Measurements from ENCODE around the gene ZFYVE28.

Gene ZFYVE28

DNA sequence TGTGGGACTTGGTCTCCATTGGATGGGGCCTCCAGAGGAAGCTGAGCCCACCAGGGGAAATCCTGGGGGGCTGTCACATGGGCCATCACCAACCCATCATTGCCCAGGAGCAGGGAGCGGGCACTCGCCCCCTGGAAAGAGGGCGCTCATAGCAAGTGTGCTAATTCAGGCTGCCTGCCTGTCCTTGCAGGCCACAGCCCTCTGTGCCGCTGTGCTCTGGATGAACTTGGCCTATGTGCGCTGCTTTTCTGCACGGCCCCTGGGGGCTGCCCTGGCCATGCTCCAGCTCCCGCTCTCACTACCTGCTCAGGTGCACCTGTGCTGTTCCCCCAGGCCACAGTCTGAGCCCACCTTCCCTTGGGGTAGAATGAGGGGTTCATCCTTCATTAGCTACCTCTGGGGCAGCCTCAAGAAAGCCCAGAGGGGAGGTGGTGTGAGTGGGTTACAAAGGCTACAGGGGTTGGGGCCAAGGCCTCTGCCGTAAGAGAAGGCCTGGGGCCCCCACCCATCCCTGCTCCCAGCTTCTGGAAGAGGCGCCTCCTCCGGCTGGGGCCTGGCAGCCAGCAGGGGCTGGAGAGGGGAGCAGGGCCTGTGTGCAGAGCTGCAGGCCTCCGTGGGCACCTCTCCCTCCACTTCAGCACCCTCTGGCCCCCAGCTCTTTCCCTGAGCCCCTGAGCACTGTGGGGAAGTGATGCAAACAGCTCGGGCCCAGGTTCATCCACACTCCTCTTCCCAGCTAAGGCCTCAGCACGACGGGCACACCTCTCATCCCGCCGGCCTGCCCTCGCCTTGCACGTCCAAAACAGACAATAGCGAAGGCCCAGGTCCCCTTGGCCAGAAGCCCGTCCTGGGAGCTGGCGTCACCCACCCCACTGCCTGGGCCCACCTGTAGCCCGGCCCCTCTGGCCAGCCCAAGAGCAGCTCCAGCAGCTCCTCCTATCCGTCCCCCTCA is 9.2 kb upstream of the ZFYVE28 start:
- no peak for DNase-seq

DNA sequence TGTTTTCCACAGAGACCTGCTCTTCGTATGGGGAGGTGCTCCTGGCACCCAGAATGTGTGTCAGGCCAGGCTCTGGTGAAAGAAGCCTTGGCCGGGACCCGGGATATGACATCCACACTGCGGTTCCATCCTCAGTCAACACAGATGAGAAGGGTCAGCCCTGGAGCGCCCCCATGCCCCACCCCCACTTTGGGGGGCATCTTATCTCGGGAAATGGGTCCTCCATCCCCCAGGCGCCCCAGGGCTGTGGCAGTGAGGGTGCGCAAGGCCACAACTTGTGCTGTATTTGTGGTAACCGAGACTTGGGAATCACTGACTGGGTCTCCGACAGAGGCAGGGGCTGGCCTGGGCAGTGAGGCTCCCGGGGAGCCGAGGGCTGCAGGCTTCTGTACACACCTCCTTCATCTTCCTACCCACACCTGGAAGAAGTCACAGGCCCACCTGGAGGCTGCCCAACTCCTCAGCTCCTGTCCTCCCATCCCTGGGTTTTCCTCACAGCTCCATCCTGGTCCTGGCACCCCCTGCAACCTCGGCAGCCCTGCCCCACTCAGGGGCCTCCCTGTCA is 8.3 kb upstream of the ZFYVE28 start:
- no peak for DNase-seq

DNA sequence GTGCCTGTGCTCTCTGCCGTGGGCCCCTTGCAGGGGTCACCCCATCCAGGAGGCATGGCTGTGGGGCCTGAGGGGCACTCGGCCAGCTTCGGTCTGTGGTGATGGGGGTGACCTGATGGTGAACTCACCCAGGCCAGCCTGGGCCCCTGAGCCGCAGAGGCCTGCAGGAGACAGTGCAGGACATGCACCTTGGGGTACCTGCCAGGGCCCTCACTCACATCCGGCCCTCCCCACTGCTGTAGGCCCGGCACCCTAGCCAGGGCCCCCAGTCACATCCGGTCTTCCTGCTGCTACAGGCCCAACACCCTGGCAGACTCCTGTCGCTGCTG is 7.6 kb upstream of the ZFYVE28 start:
- DNase-seq: no peak

DNA sequence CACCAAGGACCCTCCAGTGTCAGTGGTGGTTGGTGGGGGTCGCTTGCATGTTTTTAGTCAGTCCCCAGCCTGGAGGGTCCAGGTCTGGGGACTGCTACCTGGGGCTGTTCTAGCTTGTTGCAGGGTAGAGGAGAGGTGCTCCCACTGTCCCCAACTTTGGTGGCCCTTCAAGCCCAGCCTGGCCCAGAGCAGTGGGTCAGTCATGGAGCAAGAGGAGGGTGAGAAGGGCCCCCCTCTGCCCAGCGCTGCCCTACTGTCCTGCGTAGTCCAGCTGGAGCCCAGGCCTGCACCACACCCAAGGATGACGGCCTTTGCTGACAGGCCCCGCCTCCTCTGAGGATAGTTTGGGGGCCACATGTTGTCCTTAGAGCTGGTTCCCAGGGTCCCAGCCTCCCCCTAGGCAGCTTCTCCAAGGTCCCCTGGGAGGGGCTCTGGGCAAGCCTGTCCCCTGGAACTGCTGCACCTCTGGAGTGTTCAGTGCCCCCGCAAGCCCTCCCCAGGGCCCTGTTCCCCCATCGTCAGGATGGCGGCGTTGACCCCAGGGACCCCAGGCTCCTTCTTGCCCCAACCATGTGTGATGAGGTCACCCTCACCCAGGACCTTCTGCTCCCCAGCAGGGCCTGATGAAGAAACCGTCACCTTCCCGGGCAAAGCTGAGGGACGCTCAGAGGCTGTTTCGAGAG is 7.1 kb upstream of the ZFYVE28 start:
- DNase-seq: no peak

DNA sequence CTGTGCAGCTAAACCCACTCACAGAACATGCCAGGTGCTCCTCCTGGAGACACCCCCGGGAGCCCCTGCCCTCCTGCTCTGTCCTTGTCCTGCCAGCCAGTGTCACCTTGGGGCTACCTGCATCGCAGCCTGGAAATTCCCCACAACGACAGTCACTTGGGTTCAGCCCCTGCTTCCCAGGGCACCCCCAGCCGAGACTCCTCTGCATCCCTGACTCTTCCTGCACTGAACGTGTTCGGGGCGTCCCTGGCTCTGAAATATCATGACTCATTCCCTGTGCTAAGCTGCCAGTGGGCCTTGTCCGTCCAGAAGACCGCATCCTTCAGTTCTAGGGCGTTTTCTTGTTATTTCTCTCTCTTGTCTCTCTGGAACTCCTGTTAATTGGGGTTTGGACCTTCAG is 6.1 kb upstream of the ZFYVE28 start:
- no peak for DNase-seq

DNA sequence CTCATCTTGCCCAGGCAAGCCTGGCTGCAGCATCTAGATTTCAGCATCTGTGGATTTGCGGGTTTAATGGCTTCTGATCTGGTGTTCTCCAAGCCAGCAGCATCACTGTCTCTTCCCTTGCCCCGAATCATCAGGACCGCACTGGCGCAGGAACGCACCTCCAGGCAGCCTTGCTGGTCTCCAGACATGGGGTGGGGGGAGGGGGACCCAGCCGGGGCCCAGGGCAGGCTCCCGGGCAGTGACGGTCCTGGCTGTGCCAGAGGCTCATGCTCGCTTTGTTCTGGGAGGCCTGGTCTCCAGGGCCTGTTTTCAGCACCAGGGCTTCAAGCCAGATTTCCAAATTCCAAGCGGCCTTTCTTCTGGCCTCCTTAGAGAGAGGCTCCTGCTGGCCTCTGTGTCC is 5.2 kb upstream of the ZFYVE28 start:
- DNase-seq: no peak

DNA sequence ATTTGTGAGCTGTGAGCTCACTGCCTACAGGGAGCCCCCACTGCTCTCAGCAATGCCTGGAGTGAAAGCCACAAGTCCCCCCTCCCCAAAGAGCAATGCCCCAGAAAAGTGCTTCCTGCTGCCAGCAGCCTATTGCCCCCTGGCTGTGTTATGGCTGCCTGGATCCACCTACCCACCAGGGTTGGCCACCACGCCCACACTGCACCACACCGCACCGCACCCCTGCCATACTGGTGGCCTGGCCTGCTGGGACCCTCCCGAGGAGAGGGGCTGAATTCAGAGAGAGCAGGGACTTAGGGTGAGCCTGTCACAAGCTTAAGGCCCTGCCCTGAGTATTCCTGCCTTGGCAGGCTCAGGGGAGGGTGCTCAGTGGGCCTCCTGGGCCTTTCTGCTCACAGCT is 4.6 kb upstream of the ZFYVE28 start:
- no peak for DNase-seq

DNA sequence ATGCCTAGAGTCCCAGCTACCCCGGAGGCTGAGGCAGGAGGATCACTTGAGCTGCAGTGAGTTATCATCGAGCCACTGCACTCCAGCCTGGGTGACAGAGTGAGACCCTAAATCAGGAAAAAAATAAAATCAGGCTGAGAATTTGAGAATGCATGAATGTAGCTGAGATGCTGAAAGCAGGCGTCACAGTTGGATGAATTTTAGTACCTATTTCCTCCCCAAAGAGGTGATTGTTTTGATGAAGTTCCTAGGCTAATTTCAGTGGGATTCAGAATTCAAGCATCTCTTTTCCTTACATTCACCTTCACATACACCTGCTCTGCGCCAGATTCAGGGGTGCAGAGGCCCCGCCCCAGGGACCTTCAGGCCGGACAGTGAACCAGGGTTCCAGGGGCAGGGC is 3.5 kb upstream of the ZFYVE28 start:
- DNase-seq: no peak

DNA sequence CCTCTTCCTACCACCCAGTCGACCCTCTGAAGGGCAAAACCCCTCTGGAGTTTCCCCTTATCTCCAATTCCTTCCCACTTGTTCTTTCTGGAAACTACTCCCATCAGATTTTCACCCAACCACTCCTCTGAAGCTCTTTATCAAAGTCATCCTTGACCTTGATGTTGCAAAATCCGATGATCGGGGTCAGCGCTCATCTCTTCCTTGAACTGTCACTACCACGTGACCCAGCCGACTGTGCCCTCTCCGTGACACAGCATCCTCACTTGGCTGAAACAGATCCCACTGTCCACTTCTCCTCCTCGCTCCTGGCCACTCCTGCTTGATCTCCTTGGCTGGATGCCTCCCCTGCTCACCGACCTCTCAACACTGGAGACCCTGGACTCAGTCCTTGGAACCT is 1.4 kb upstream of the ZFYVE28 start:
- no peak for DNase-seq

DNA sequence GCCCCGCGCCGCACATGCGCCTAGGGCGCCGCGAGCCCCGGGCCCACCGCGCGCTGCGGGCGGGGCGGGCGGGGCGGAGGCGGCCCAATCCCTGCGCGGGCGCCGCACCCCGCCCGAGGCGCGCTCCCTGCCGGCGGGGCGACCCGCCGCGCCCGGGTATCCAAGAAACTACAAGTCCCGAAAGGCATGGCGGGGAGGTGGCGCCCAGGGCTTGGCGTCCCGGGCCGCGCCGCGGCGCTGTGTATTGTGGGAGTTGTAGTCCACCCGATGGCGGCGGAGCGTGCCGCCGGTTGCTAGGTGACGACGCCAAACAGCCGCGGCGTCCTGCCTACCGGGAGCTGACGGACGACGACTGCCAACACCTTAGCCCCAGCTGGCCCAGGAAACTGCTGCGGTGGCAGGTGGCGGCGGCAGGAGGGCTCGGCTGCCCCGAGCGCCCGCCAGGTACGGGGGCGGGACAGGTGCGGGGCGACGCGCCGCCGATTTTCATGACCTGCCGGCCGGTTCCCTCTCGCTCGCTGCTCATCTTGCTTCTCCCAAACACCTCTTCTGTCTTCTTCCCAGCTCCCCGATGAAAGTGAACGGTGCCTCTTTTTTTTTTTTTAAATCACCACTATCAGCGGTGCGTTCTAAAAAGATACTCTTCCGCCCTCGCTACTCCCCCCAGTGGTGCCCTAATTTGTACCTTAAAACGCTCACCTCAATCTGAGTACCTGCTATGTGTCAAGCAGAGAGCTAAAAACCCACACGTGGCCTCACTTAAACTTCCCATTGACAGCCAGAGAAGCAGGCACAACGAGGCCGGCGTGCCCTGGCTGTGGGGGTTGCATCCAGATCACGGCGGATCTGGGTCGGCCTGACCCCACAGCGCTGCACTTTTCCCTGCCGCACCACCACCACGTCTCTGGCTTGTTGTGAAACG is 466 bp upstream of the ZFYVE28 start, which contains the start of gene CFAP99:
Gene CFAP99 (plus strand): TSS at position 306 of the 922 bp plus-strand sequence.
- DNase-seq: peak; percentile 94

DNA sequence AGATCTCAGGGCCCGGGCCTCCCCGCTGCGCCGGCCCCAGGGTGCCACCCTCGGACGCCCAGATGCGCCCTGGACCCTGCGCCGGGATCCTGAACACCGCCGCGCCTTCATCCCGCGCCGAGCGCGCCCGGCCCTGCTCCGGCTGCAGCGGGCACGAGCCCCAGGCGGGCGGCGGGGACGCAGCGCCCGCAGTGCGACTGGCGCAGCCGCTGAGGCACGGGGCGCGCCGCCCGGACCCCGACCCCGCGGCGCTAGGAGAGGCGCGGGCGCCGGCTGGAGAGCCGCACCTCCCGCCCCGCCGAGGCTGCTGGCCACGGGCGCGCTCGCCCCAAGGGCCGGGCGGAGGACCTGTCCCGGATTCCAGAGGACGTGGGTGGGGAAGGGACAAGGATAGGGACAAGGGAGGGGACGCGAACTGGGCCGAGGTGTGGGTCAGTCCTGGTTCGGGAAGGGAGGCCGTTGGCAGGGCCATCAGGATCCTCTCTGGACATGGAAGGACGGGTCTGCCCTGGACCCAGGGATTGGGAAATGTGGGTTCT is 1.1 kb downstream of the ZFYVE28 start:
- no peak for DNase-seq

DNA sequence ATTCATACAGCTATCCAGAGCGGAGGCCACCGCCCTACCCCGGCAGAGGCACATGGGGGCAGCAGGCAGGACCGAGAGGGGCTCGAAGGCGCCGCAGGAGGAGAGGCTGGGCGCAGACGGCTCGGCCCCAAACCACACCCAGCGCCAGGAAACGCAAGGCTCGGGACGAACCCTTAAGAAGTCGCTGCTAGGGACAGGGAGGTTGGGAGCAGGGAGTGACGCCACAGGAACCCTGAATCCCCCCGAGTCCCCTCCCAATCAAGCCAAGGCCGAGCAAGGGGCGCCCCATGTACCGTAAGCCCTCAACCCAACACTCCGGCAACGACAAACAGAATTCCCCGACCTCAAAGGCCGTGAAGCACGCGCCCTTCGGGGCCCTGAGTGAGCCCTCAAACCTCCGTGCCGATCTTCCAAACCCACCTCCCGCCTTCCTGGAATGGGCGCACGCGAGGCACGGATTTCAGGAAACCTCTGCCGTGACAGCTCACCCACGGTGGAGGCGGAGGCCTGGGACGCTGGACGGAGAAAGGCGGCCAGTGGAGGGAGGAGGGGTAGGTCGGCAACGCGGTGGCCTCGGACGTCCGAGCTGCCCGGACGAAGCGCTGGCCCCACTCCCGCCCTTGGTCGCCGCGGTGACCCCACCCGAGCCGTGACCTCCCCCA is 1.8 kb downstream of the ZFYVE28 start:
- no peak for DNase-seq

DNA sequence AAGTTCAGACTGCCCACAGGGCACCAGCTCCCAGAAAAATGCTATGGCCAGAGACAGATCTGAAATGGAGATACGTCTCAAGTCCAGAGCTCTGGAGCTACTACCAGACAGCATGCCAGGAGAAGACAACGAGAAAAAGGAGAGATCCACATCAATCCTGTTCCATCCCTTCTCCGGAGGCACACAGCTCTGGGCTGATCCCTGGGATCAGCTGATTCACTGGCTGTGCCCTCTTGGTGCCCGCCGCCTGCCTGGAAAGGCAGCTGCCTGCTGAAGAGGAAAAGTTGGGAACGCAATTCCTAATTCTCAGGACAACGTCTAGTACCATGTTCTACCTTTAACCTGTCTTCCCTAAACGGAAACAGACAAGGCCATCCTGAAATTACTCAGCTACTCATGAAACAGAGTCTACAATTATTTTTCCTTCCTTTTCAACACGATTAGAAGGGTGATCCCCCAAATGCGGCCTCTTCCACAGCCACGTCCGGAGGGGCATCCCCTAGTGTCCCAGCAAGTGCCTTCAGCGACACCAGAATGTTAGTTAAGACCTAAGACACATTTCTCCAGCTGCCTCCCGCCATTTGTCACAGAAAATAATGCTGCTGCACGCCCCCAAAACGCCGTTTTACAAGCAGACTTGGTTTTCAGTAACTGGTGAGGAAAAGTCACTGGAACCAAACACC is 2.4 kb downstream of the ZFYVE28 start:
- DNase-seq: no peak

DNA sequence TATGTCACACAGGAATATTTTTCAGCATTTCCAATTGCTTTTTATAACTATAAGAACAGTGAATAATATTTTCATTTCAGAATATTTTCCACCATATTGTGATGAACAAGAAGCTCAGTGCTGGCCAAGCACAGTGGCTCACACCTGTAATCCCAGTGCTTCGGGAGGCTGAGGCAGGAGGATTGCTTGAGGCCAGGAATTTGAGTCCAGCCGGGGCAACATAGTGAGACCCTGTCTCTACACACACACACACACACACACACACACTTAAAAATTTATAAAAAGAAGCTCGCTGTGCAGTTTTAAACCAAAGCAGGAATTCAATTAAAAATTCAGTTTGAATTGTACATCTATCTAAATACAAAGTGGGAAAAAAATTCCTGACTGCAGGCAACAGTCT is 3.2 kb downstream of the ZFYVE28 start:
- no peak for DNase-seq

DNA sequence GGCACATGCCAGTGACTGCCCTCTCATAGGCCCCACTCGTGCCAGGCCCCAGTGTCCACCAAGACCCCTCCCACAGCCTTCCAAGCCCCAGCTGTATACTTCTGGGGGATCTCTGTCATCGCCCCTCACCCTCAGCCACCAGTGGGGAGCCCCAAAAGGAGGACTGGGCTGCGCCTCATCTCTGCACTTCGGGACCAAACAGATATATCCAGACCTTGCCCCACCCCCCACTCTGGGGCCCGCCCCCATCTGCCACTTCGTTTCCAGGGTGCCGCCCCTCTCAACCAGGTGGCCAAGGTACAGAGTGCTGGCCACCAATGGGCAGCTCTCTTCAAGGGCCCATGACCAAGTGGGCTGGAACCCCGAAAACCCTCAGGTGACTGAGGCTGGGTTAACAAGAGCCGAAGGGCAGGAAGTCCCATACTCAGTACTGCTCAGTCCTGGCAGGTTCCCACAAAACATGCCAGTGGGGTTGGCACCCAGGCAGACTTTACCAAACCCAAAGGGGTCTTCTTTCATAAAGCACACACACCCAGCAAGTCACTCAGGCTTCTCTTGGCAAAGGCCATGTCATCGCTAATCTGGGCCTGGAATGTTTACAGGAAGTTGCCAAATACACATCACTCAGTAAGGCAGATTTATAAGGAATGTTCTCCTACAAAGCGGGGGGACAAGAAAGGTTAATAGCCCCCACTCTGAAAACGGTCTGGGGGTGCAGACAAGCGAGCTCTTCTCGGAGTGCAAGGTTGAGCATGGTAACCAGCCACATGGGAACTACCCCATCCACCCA is 4.4 kb downstream of the ZFYVE28 start:
- no peak for DNase-seq

DNA sequence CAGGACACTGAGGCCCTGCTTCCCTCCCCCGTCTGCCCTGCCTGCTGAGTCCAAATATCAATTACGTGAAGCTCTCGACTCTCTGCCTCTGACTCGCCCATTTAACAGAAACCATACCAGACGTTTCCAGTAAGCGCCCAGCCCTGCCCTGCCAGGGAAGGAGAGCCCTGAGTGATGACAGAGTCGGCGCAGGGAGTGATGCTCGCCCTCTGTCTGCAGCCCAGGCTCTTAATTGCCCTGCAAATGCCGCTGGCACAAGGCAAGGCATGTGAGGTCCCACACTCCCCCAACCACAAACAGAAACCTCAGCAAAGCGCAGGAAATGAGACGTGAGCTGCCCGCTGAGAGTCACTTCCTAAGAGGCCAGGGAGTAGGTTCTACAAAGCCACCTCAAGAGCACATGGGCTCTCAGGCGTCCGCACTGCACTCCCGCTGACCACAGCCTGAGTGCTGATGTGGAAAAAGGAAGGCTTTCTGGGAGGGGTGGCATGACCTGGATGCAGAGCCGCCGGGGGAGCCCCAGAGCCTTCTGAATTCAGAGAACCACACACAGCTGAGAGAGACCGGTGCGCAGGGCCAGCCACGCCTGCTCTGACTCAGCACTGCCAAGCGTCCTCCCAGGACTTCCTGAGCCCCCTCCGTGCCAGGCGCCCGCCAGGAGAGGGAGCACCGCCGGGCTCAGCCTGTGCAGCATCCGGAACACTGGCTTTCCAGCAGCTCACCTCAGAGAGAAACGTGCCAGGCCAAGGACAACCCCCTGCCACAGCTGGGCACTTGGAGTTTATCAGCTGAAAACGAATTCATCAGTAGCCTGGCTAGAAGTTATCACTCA is 5.3 kb downstream of the ZFYVE28 start:
- peak; percentile 49 for DNase-seq

DNA sequence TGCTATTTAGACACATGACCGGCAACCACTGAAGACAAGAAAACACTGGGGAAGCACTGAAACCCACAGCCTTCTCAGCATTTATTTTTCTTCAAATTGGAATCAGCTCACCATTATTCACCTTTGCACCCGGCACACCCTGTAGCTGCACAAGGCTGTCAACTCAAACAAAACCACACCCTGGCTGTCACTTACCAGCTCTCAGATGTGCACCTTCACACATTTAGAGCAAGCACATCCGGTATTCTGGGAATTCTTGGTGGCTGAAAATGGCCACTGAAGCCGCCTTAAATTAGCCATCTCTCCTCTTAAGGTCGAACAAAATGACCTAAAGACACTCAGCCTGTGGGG is 5.9 kb downstream of the ZFYVE28 start:
- DNase-seq: no peak

DNA sequence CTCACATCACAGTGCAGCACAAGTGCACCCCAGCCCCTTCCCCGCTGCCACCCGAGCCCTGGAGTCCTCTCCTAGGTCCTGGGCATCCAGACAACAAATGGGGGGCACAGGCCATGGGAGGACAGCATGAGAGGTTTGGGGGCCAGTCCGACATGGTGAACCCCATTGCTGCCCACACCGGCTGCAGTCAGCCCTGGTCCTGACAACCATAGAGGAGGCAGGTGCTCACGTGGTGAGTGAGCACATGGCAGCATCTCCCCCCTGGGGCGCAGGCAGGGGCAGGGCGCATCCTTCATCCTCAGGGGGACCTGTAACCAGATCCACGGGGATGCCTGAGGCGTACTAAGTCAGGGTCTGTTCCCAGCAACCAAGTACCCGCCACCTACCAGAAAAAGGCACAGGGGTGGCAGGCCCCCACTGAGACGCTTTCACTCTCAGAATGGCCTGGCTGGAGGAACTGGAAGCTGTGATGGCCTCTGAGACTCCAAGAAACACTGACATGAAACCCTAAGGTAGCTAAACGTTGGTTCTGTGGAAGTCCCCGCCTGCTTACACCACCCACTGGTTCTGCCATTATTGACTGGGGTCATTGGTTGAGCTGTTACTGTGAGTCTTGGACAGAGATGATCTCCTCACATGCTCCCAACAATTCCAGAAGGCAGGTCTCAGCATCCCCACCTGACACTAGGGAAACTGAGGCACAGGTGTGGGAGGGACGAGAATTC is 6.5 kb downstream of the ZFYVE28 start:
- no peak for DNase-seq

DNA sequence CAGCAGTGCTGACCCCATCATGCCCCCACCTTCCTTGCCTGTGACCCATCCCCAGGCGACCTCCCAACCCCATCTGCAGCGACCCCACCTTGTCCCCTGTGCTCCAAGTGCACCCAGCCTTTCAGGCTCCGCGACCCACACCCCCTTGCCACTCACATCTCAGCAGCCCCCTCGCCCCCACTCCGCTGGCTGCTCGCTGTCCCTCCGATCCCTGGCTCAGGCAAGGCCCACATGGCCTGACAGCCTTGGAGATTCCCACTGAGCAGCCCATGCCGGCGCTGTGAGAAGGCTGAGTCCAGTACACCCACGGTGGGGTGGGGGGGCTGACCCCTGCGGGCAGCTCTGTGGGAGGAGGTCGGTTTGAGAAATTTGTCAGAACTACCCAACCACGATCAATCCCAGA is 9.1 kb downstream of the ZFYVE28 start:
- no peak for DNase-seq
